Pons (tissue), 1 donor: ENCODE results near the gene ASAP2.

Experiments used
- DNase-seq: peaks from one replicate; pipeline ENCODE4 v3.0.0-alpha.2; 2016; ENCODE audit warnings: low spot score

ASAP2 gene

DNA sequence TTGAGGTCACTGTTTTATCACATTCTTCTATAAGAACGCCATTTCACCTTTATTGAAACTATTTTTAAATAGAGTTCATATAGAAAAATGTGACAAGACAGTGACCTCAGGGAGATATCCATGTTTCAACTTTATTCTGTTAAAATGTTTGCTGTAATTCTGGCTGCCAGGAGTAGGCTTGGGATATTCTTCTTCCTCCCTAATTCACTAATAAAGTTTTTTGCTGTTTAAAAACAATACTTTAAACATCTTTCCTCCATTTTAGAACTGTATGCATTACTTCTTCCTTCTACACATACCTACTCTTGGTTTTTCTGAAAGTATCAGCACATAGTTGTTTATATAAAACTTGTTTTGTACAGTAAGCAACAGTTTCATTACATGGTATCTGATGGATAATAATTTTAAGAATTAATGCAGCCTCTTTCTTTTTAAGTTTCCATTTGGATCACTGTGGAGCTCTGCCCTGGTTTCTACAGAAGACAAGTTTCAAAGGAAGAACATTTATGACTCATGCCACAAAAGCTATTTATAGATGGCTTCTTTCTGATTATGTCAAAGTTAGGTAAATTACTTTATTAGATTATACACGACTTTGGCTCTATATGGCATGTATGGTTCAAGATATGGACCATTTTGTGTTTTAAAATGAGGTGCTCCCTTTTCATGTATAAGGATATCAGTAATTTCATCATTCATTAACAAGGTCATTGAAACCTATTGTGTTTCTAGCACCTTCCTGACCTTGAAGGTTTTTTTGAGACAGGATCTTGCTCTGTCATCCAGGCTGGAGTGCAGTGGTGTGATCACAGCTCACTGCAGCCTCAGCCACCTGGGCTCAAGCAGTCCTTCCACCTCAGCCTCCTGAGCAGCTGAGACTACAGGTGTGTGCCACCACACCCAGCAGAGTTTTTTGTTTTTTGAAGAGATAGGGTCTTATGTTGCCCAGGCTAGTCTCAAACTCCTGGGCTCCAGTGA is 224.0 kb downstream of the ASAP2 start:
- no peak for DNase-seq

DNA sequence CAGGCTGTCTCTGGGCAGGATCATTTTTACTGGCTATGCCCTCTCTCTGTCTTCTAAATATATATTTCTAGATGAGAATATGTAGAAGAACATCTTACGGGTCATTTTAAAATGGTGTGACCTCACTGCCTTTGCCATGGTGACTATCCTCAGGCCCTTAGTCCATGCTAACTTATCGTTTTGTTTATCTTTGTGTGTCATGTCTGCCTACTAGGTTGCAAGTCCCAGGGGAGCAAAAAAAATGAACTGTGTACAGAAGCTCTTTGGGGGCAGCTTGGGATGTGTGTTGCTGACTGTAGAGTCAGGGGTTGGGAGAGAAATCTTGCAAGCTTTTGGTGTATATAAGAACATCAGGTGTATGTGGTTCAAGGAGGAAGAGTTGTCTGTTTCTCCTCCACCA is 227.9 kb downstream of the ASAP2 start:
- no peak for DNase-seq

DNA sequence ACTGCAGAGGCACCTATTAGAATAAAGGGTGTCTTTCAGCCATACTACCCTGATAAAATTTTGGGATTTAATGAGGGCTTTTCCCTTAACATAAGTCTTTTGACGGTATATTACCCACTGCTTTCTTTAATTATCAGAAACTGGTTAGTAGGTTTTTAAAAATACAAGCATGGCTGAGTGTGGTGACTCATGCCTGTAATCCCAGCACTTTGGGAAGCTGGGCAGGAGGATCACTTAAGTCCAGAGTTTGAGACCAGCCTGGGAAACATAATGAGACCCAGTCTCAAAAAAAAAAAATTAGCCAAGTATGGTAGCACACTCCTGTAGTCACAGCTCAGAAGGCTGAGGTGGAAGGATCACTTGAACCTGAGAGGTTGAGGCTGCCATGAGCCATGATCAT is 232.9 kb downstream of the ASAP2 start:
- no peak for DNase-seq

DNA sequence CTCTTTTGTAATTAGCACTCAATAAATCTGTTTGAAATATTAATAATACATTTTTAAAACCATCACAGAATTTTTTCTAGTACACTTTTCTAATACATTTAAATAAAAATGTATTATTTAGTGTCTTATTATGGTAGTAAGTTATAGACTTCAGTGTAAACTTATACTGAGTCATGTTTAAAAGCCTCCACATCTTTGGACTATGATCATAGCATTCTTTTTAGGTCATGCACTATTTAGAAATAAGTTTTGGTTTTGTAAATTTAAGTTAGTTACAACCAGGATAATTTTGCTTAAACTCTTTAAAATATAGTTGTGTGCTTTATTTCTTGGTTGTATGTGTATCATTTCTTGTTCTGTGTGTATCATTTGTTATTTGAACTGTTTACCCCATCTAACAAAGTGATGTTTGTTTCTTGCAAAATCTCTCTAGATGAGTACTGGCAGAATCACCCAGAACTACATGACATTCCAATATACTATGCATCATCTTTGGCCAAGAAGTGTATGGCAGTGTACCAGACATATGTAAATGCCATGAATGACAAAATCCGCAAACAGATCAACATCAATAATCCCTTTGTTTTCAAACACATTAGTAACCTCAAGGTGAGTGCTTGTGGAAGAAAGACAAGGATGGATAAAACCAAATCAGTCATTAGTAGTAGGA is 233.6 kb downstream of the ASAP2 start:
- DNase-seq = peak; percentile 60

DNA sequence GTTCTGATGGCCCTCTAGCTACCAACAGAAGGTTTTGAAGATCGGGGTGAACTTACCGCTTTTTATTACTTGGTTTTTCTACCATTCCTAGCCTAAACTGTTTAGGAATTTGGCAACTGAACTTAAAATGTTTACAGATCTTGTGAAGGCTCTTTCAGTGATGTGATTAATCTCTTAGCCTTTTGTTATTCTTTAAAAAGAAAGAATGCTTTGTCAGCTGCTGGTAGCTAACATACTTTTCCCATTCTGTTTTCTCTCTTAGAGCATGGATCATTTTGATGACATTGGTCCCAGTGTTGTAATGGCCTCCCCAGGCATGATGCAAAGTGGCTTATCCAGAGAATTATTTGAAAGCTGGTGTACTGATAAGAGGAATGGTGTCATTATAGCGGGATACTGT is 234.9 kb downstream of the ASAP2 start:
- DNase-seq = peak; percentile 58

DNA sequence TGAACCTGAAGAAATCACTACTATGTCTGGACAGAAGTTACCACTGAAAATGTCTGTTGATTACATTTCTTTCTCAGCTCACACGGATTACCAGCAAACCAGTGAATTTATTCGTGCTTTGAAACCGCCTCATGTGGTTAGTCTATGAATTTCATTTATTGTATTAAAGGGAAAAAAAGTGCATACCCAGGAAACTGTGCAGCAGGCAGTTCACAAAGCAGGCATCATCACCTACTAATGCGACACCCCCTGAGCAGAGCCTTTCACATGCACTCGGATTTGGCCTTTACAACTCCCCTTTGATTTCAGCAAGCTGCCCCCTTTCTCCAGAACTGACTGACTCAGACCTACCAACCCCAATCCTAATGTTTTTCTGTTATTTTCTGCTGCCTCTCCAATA is 236.9 kb downstream of the ASAP2 start:
- DNase-seq = no peak

DNA sequence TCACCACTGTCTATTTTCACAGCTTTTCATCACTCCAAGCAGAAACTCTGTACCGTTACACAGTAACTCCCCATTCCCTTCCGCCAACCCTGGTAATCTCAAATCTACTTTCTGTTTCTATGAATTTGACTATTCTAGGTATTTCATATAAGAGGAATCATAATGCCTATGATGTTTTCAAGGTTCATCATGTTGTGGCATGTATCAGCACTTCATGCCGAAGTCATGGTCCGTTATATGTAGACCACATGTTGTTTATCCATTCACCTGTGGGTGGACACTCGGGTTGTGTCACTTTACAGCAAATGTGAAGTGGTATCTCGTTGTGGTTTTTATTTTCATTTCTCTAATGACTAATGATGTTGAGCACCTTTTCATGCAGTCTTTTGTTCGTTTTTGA is 238.5 kb downstream of the ASAP2 start:
- DNase-seq = no peak

DNA sequence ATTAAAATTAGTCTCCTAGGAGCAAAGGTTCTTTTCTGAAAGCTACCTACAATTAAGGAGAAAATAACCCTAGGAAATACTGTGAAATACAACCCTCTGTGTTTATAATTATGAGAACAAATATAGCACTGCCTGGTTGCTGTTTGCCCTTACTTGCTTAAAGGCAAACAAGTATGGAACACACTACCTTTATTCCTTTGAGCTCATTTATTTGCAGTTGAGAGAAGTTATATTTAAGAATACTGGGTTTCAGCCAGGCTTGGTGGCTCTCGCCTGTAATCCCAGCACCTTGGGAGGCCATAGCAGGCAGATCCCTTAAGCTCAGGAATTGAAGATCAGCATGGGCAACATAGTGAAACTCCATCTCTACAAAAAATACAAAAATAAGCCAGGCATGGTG is 244.6 kb downstream of the ASAP2 start:
- DNase-seq = no peak
